H1 (cell line): ENCODE measurements around the gene RNASE13. TPM values are rescaled to one million over a fixed set of nuclear protein-coding genes. Genes with fewer than 3 reads are reported as not detected.
A peak's percentile ranks its signal among the peaks of the same experiment; 100 is the strongest.

Experiments
- ASH2L ChIP-seq: fragments of 200-600, 300-600 bp; sonication (generic); IDR thresholded peaks from one replicate; pipeline ENCODE4 v1.7.1; 2017; ENCODE audit warnings: low read length
- E2F6 ChIP-seq: IDR thresholded peaks from 2 replicates; pipeline ENCODE4 v1.6.1; 2012; ENCODE audit warnings: inconsistent platforms
- KDM4A ChIP-seq: IDR thresholded peaks from one replicate; pipeline ENCODE4 v1.7.1; 2012; ENCODE audit warnings: low read depth, mild to moderate bottlenecking, moderate library complexity, low read length, inconsistent platforms; ENCODE audit not compliant: severe bottlenecking
- MAX ChIP-seq: IDR thresholded peaks from 2 replicates; pipeline ENCODE4 v1.6.1; 2012; ENCODE audit warnings: inconsistent platforms
- POLR2A ChIP-seq, 2 experiments: IDR thresholded peaks; 1 replicate in 1 of 2; 2 replicates in 1 of 2; pipeline ENCODE4 v1.6.1; 2011; ENCODE audit warnings: low read depth in 2 of 2, low read length in 2 of 2, mild to moderate bottlenecking in 2 of 2; ENCODE audit errors: control extremely low read depth in 1 of 2
- SP4 ChIP-seq: IDR thresholded peaks from 2 replicates; pipeline ENCODE4 v1.6.1; 2012; ENCODE audit warnings: low read length, inconsistent platforms
- polyA plus RNA-seq, 7 experiments: library from polyadenylated mRNA; depleted of rRNA in 3 of 7; stranded (reverse) in 5 of 7; unstranded in 2 of 7; fragments of >200 nt in 5 of 7; fragments of 200-250 nt in 2 of 7; gene quantifications; 1 replicate in 5 of 7; 2 replicates in 1 of 7; 4 replicates in 1 of 7; pipeline versions ENCODE4 v1.2.1 to v1.2.3, GENCODE V29; 2011 to 2013; ENCODE audit warnings: missing spikeins in 2 of 7, mixed read lengths in 2 of 7
- total RNA-seq: library from RNA; stranded (reverse); fragmentation: NEBNext Ultra II Directional; extraction: Animal tissue kit (Norgen Biotek cat#: 25700); gene quantifications from 2 replicates; pipeline ENCODE4 v1.2.1, GENCODE V29; 2021

Gene RNASE13
- total and polyA plus RNA-seq, 2 of the 8 experiments (the other 6 are each of a cell fraction or from before 2014, with no cell fraction given) = not detected

- TF ChIP-seq POLR2A (IDR thresholded peaks at IDR 0.05; ENCODE audit: control extremely low read depth in 1 of 2, low read depth in 2 of 2, low read length in 2 of 2) (peak in 1 of 2 experiments; percentile 42; a peak in 1 of 3 replicates), ASH2L (peak; percentile 60), MAX (peak; percentile 90), SP4 (no peak), E2F6 (peak; percentile 93), KDM4A (peak; percentile 32)
Observed at GRCh38 chr14:21025371-21026273, 9.0 kb downstream of the RNASE13 start (continued).
